HG03108 (cell line): ENCODE results near the gene TGFBR3.
"Not testable (repeated sequence)": the region's sequence is repeated elsewhere in the genome, so short reads cannot be mapped to it uniquely, and the experiment has no call there.

Source experiments
- ATAC-seq: cut with Tn5 transposase; IDR thresholded peaks from one replicate; pipeline ENCODE4 v1.9.1; 2021; ENCODE audit warnings: moderate library complexity; ENCODE audit not compliant: unreplicated experiment

The TGFBR3 gene

GRCh38 chr1:91851130-91852010 is 34.6 kb downstream of the TGFBR3 start:
- ATAC-seq, result no peak

GRCh38 chr1:91850708-91851107 is 35.2 kb downstream of the TGFBR3 start:
- ATAC-seq, result no peak

DNA sequence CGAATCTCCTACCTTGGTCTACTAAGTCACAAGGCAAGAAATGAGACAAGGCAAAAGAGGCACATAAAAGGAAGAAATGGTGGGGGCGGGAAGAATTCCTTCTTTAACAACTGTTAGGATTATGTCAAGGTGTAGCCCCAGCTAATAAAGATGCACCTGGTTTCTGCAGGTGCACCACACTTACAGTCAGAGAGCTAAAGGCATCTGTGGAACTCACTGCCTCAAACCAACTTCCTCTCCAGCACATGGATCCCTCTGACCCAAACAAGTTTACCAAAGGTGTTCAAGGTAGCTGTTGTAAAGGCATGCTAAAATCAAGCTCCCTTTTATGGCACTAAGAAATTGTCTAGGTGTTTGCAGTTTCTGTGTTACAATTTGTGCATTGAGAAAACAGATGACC is 38.1 kb downstream of the TGFBR3 start:
- no peak for ATAC-seq

- ATAC-seq, result no peak
Measured at GRCh38 chr1:91846639-91847013, 39.3 kb downstream of the TGFBR3 start.

DNA sequence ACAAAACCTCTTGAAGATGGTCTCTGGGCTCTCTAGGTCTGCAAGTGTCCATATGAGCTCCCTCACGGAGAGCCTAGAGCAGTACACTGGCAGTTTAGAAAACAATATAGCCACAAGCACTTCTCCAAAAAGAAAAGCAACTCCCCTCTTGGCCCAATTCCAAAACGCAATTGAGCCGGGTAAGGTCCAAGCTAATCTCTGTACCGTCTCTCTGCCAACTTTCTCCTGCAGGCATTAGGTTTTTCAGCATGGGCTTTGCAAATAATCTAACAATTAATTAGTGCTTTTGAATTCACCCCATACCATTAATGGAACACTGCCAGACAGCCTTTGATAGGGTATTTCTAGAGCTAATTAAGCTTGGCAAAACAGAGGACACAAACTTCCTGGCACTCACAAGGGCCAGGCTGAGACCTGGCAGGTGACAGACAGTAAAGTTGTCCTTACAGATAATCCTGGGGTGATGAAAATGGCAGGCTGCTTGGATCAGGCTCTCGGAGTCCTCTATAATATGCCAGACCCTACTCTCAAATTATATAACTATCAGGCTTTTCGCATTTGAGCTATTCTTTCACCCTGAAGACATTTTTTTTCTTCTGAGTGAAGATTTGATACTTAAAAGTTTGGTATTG is 39.8 kb downstream of the TGFBR3 start:
- ATAC-seq, result no peak

DNA sequence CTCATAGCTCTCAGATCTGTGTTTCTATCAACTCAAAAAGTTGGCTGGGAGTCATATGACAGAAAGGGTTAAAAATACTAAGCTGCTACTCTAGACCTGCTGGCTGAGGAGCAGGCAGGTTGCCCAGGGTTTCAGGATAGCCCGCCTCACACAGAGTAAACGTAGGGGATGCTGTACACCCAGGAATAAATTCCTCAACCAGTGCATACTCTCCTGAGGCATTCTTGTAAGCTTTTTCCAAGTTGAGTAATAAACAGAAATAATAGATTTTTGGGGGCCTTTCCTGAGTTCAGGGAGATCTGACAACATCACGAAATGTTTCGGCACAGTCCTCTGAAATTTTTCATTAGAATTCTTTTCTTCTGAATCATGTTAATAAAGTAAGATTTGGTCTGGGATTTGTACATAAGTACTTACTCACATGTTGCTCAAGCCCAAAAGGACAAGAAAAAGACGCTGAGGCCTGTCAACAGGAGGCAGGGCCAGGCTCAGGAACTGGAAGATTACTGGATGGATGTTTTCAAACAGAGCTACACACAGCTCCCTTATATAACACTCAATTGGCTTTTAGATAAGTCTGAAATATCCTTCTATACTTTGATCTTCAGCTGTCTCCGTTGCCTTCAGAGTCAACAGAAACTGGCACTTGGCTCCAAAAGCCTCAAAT is 41.0 kb downstream of the TGFBR3 start:
- ATAC-seq, result no peak

- no peak for ATAC-seq
Measured at GRCh38 chr1:91843843-91844242, 42.1 kb downstream of the TGFBR3 start.

- ATAC-seq, result no peak
Measured at GRCh38 chr1:91842563-91842962, 43.4 kb downstream of the TGFBR3 start.

- no peak for ATAC-seq
Measured at GRCh38 chr1:91842056-91842455, 43.9 kb downstream of the TGFBR3 start.

- not testable (repeated sequence) for ATAC-seq
Measured at GRCh38 chr1:91840276-91840675, 45.7 kb downstream of the TGFBR3 start.

DNA sequence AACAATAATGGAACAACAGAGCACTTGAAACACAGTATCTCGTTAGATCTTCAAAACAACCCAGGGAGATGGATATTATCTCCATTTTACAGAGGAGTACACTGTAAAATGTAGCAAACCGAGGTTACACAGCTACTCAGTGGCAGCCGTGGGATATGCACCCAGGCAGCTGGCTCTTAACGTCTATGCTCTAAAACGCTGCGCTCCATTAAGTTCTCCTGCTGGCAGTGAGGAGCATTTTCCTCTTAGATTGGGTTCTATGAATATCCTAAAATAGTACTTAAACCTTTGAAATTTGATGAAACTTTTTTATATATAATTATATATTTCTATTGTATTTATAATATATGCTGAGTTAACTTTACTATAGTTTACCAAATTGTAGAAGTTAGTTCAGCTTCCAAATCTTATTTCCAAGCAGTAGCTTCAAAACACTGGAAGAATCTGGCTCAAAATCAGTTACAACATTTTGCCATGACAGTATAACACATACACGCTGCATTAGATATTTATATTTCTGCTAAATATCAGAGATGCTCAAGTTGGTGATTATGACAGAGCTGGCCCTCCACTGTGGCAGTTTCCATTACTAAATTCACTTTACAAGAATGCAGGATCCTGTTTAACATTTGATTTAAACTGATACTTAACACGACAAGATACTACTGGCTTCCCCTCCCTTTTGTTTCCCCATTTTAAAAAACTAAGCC is 49.5 kb downstream of the TGFBR3 start:
- no peak for ATAC-seq

DNA sequence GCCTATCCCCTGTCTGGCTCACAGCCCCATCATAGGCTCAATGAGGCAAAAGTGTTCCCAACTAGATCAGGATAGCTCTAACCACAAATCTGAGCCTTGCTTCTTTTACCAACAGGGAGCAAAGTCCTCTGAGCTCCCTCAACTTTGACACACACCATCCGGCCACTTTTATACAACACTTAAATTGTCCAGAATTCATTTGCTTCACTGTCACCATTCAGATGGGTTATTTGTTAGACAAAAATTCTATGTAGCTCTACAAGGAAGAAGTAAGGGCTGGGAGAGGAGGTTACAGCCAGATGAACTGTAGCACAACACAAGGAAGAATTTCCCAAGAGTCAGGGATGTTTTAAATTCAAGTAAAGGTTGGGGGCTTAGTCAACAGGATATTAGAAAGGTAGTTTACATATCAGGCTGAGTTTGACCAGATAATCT is 50.8 kb downstream of the TGFBR3 start:
- ATAC-seq, result no peak

- ATAC-seq, result not testable (repeated sequence)
Measured at GRCh38 chr1:91834549-91834948, 51.4 kb downstream of the TGFBR3 start.

GRCh38 chr1:91833946-91834345 is 52.0 kb downstream of the TGFBR3 start:
- no peak for ATAC-seq

- no peak for ATAC-seq
Measured at GRCh38 chr1:91831132-91831930, 54.6 kb downstream of the TGFBR3 start.

DNA sequence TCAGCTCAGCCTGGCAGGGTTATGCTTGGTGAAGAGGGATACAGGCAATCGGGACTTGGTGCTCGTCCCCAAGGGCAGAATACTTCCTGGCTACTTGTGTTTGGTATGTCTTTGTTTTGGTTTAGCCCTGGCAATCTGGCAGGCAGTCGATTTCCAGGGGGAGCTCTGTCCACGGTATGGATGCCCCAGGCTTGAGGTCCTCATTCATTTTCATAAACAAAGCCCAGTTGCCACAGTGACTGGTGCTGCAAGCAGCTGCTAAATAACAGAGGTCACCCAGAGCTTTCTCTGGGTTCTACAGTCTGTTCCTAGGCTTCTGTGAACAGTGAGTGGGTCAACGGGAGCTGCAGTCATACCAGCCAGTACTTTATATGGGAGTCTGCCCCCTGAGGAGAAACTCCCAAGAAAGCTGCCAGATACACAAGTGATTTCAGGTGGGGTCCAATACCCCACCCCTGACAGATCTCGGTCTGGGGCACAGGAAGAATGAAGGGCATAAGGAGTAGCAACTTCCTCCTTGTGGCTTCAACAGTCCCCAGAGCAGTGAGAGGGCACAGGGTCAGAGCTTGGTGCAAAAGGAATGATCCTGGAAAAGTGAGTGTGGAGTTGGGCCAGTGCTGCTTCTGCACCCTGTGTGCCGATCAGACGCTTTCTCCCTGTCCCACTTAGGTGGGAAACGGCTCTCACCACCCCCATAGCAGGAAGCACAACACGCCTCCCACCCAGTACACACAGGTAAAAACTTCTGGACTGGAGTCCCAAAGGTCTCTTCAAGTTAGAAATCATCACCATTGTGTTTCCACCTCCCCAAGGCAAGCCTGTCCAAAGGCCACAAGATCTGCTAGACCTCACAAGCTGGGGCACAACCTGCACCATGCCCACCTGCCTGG is 55.5 kb downstream of the TGFBR3 start:
- no peak for ATAC-seq

DNA sequence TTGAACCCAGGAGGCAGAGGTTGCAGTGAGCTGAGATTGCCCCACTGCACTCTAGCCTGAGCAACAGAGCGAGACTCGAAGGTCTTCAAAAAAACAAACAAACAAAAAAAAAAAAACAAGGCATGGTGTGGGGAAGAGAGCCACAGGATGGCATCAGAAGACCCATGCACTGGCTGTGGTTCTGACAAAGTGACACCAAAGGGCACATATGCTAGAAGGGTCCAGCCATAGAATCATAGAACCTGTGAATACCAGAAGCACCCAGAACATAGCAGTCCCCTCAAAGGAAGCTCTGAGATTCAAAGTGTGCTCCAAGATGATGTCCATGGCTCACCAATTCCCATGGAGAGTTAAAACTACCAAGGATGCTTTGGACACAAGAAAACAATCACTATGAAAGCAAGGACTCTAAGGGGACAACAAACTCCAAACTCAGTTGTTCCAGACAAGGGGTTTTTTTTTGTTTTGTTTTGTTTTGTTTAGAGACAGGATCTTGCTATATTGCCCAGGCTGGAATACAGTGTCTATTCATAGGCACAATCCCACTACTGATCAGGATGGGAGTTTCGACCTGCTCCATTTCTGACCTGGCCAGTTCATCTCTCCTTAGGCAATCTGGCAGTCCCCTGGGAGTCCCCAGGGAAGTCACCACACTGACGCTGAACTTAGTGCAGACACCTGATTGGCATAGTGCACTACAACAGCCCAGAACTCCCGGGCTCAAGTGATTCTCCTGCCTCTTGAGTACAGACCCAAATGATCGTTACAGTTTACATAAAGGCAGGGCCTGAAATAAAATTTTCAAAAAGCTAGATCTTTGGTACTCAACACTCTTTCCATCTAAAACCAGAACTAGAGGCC is 56.4 kb downstream of the TGFBR3 start:
- ATAC-seq, result no peak

GRCh38 chr1:91828583-91829281 is 57.2 kb downstream of the TGFBR3 start:
- ATAC-seq, result no peak
